GM19324 (cell line): Measurements from ENCODE around the gene APC2.

Experiments used
- ATAC-seq: cut with Tn5 transposase; IDR thresholded peaks from one replicate; pipeline ENCODE4 v1.9.1; 2021; ENCODE audit warnings: mild to moderate bottlenecking, moderate library complexity; ENCODE audit not compliant: unreplicated experiment, low FRiP score

APC2 gene

DNA sequence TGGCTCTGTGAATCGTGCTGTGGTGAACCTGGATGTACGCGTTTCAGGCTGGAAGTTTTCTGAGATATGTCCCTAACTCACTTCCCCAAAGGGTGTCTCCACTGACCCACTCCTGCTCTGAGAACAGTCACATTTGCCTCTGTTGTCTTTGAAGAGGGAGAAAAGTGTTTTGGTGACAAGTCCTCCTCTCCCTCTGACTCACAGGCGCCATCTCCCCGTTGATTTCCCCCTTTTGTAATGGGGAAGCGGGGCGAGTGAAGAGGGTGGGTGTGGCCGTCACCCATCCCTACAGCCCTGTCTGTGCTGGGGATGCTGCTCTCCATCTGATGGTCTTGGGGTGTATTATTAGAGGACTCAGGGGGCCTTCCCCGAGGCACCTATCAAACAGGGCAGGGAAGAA is 9.6 kb downstream of the APC2 start:
- ATAC-seq, result no peak

- ATAC-seq, result no peak
Measured at GRCh38 chr19:1460033-1460995, 10.4 kb downstream of the APC2 start.

GRCh38 chr19:1461862-1462261 is 11.9 kb downstream of the APC2 start:
- no peak for ATAC-seq

GRCh38 chr19:1465191-1466016 is 15.5 kb downstream of the APC2 start:
- no peak for ATAC-seq

GRCh38 chr19:1466018-1466460 is 16.1 kb downstream of the APC2 start:
- no peak for ATAC-seq

GRCh38 chr19:1466461-1467214 is 16.7 kb downstream of the APC2 start:
- no peak for ATAC-seq

- no peak for ATAC-seq
Measured at GRCh38 chr19:1467215-1467489, 17.2 kb downstream of the APC2 start.

DNA sequence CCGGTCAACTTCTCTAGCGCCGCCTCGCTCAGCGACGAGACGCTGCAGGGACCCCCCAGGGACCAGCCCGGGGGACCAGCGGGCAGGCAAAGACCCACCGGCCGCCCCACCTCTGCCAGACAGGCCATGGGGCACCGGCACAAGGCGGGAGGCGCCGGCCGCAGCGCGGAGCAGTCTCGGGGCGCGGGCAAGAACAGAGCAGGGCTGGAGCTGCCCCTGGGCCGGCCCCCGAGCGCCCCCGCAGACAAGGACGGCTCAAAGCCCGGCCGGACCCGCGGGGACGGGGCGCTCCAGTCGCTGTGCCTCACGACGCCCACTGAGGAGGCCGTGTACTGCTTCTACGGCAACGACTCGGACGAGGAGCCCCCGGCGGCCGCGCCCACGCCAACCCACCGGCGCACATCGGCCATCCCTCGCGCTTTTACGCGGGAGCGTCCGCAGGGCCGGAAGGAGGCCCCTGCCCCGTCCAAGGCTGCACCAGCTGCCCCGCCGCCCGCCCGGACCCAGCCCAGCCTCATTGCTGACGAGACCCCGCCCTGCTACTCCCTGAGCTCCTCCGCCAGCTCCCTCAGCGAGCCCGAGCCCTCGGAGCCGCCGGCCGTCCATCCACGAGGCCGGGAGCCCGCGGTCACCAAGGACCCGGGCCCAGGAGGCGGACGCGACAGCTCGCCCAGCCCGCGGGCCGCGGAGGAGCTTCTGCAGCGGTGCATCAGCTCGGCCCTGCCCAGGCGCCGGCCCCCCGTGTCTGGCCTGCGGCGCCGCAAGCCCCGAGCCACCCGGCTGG is 17.8 kb downstream of the APC2 start:
- no peak for ATAC-seq

GRCh38 chr19:1468274-1468820 is 18.4 kb downstream of the APC2 start:
- ATAC-seq, result no peak

- ATAC-seq, result no peak
Measured at GRCh38 chr19:1468821-1469254, 18.9 kb downstream of the APC2 start.

GRCh38 chr19:1469255-1470054 is 19.5 kb downstream of the APC2 start:
- no peak for ATAC-seq

DNA sequence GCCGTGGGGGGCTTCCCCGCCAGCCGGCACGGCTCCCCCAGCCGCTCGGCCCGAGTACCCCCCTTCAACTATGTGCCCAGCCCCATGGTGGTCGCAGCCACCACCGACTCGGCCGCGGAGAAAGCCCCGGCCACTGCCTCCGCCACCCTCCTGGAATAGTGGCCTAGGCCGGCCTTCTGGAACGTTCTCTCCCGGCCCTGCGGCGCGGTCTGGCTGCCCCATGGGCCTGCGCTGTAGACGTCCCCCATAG is 20.1 kb downstream of the APC2 start:
- ATAC-seq, result no peak

- ATAC-seq, result no peak
Measured at GRCh38 chr19:1470305-1471009, 20.5 kb downstream of the APC2 start.

DNA sequence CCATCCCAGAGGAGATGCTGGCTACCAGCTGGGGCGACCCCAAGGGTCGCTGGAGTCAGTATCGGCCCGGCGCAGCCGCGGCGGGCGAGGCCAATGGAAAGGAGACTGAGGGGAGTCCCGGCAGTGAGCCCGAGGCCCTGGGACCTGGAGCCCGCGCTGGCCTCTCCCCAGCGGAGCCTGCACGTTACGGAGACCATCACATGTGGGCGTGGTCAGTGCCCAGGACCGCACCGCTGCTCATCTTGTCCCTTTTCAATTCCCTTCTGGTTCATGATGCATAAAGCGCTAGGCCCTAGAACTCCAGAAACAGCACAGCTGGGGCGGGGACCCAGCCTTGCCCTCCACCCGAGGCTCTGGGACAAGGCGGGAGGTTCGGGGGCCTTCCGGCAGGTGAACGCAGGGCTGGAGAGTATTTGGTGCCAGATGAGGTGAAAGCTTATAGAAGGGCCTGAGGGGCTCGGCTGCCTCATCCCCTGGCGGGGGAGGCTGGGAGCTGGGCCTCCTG is 21.1 kb downstream of the APC2 start:
- ATAC-seq, result no peak

GRCh38 chr19:1471515-1472160 is 21.7 kb downstream of the APC2 start:
- no peak for ATAC-seq

- no peak for ATAC-seq
Measured at GRCh38 chr19:1472231-1473084, 22.5 kb downstream of the APC2 start.
